Measurements from ENCODE around the gene NUCB2. TPM values are rescaled to one million over a fixed set of nuclear protein-coding genes. Genes with fewer than 3 reads are reported as not detected.
"Not testable (repeated sequence)": the region's sequence is repeated elsewhere in the genome, so short reads cannot be mapped to it uniquely, and the experiment has no call there.

Gene NUCB2
- polyA plus RNA-seq, 1 of the 3 experiments (the other 2 are of a cell fraction): 25.0 TPM

DNA sequence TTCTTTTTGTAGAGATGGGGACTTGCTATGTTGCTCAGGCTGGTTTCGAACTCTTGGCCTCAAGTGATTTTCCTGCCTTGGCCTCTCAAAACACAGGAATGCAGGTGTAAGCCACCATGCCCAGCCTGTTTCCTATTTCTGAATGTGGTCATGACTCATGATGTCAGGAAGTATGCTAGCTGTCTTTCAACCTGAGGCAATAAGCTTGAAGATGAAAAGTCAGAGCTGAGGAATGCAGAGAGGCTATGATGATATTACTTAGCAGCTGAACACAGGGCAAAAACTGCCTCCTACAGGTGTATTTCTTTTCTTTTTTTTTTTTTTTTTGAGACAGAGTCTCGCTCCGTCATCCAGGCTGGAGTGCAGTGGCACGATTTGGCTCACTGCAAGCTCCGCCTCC is 9.0 kb upstream of the NUCB2 start:
- POLR2A ChIA-PET: no interaction called here
- CTCF ChIA-PET: no interaction called here

DNA sequence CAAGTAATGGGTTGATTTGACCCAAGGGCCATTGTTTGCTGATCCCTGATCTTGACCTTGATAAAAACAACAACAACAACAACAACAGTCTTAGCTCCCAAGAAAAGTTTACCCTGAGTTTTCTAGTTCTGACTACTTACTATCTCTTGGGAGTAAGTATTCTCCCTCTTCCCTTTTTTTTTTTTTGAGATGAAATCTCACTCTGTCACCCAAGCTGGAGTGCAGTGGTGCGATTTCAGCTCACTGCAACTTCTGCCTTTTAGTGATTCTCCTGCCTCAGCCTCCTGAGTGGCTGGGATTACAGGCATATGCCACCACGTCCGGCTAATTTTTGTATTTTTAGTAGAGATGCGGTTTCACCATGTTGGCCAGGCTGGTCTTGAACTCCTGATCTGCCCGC is 8.0 kb upstream of the NUCB2 start:
- H3K9me2 ChIP-seq; POLR2A ChIA-PET; H3K9me3 ChIP-seq; H3K4me2 ChIP-seq; H2AFZ ChIP-seq (ENCODE audit: low read depth); H4K20me1 ChIP-seq (ENCODE audit: insufficient read depth); H3K9ac ChIP-seq; H3K27me3 ChIP-seq (ENCODE audit: insufficient read depth); H3K4me3 ChIP-seq (ENCODE audit: low read depth in 2 of 2, low read length in 1 of 2); CTCF ChIA-PET; H3K79me2 ChIP-seq (ENCODE audit: insufficient read depth); DNase-seq; H3K27ac ChIP-seq (ENCODE audit: low read depth in 2 of 2, low read length in 1 of 2); H3K36me3 ChIP-seq (replicated peaks in 1 of 2; ENCODE audit: control insufficient read depth in 1 of 2, insufficient read depth in 2 of 2, low read length in 1 of 2); H3K4me1 ChIP-seq (ENCODE audit: control insufficient read depth in 1 of 2, insufficient read depth in 2 of 2, low read depth in 1 of 2, low read length in 1 of 2); H3F3A ChIP-seq (replicated peaks; ENCODE audit: insufficient read depth): not testable (repeated sequence)
- 96% methylated on average over 5 of the region's 5 CpGs for WGBS (ENCODE audit: low lambda C conversion rate)

More for the DNA sequence above, 9.0 kb upstream of the NUCB2 start:
- no peak overlapping the region for H2AFZ ChIP-seq (ENCODE audit: low read depth)
- no peak overlapping the region for H3K4me3 ChIP-seq (ENCODE audit: low read depth in 2 of 2, low read length in 1 of 2)
- H3K27me3 ChIP-seq (ENCODE audit: insufficient read depth): no peaks in the 10 kb centered on the region
- H3F3A ChIP-seq (replicated peaks; ENCODE audit: insufficient read depth): peaks cover 3% of the 10 kb centered on the region
- no peaks in the 10 kb centered on the region for H3K79me2 ChIP-seq (ENCODE audit: insufficient read depth)
- no peaks in the 10 kb centered on the region for H4K20me1 ChIP-seq (ENCODE audit: insufficient read depth)
- DNase-seq: no peak
- H3K9ac ChIP-seq: no peak overlapping the region
- no peaks in the 10 kb centered on the region for H3K36me3 ChIP-seq (replicated peaks in 1 of 2; ENCODE audit: control insufficient read depth in 1 of 2, insufficient read depth in 2 of 2, low read length in 1 of 2)
- H3K4me1 ChIP-seq (ENCODE audit: control insufficient read depth in 1 of 2, insufficient read depth in 2 of 2, low read depth in 1 of 2, low read length in 1 of 2): no peaks in the 10 kb centered on the region
- H3K9me3 ChIP-seq: no peaks in the 10 kb centered on the region
- no peak overlapping the region for H3K27ac ChIP-seq (ENCODE audit: low read depth in 2 of 2, low read length in 1 of 2)
- no peaks in the 10 kb centered on the region for H3K9me2 ChIP-seq
- no peak for TF ChIP-seq CHD2 (IDR thresholded peaks at IDR 0.05; ENCODE audit: low read length, partially characterized antibody)
- no peak for TF ChIP-seq TEAD4 (IDR thresholded peaks at IDR 0.05; ENCODE audit: borderline replicate concordance, insufficient read depth)
- no peak for TF ChIP-seq EZH2phosphoT487 (IDR thresholded peaks at IDR 0.05; ENCODE audit: borderline replicate concordance, low read depth)
- TF ChIP-seq RFX5 (IDR thresholded peaks at IDR 0.05; ENCODE audit: low read length): no peak
- TF ChIP-seq RXRA (IDR thresholded peaks at IDR 0.05; ENCODE audit: borderline replicate concordance, low read depth): no peak
- no peak for TF ChIP-seq MXI1 (IDR thresholded peaks at IDR 0.05; ENCODE audit: low read depth, low read length)
- no peak for TF ChIP-seq GABPA (IDR thresholded peaks at IDR 0.05; ENCODE audit: low read depth)
- no peak for TF ChIP-seq TAF1 (IDR thresholded peaks at IDR 0.05; ENCODE audit: borderline replicate concordance, low read depth, low read length)
- TF ChIP-seq TCF12 (IDR thresholded peaks at IDR 0.05): no peak
- no peak for TF ChIP-seq SIN3A (IDR thresholded peaks at IDR 0.05; ENCODE audit: borderline replicate concordance, low read depth, low read length)
- no peak for TF ChIP-seq YY1 (IDR thresholded peaks at IDR 0.05; ENCODE audit: low read depth)
- no peak for TF ChIP-seq RCOR1 (IDR thresholded peaks at IDR 0.05; ENCODE audit: low read length)
- no peak for TF ChIP-seq FOSL2 (IDR thresholded peaks at IDR 0.05; ENCODE audit: borderline replicate concordance, low read depth)
- TF ChIP-seq, protein P1, sequence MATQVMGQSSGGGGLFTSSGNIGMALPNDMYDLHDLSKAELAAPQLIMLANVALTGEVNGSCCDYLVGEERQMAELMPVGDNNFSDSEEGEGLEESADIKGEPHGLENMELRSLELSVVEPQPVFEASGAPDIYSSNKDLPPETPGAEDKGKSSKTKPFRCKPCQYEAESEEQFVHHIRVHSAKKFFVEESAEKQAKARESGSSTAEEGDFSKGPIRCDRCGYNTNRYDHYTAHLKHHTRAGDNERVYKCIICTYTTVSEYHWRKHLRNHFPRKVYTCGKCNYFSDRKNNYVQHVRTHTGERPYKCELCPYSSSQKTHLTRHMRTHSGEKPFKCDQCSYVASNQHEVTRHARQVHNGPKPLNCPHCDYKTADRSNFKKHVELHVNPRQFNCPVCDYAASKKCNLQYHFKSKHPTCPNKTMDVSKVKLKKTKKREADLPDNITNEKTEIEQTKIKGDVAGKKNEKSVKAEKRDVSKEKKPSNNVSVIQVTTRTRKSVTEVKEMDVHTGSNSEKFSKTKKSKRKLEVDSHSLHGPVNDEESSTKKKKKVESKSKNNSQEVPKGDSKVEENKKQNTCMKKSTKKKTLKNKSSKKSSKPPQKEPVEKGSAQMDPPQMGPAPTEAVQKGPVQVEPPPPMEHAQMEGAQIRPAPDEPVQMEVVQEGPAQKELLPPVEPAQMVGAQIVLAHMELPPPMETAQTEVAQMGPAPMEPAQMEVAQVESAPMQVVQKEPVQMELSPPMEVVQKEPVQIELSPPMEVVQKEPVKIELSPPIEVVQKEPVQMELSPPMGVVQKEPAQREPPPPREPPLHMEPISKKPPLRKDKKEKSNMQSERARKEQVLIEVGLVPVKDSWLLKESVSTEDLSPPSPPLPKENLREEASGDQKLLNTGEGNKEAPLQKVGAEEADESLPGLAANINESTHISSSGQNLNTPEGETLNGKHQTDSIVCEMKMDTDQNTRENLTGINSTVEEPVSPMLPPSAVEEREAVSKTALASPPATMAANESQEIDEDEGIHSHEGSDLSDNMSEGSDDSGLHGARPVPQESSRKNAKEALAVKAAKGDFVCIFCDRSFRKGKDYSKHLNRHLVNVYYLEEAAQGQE (IDR thresholded peaks at IDR 0.05; ENCODE audit: low read depth, low read length): no peak
- TF ChIP-seq, protein P2, sequence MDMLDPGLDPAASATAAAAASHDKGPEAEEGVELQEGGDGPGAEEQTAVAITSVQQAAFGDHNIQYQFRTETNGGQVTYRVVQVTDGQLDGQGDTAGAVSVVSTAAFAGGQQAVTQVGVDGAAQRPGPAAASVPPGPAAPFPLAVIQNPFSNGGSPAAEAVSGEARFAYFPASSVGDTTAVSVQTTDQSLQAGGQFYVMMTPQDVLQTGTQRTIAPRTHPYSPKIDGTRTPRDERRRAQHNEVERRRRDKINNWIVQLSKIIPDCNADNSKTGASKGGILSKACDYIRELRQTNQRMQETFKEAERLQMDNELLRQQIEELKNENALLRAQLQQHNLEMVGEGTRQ (IDR thresholded peaks at IDR 0.05; ENCODE audit: borderline replicate concordance, low read depth, low read length): no peak
- TF ChIP-seq, protein P3, sequence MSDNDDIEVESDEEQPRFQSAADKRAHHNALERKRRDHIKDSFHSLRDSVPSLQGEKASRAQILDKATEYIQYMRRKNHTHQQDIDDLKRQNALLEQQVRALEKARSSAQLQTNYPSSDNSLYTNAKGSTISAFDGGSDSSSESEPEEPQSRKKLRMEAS (IDR thresholded peaks at IDR 0.05; ENCODE audit: low read depth): no peak
- TF ChIP-seq, protein P4, sequence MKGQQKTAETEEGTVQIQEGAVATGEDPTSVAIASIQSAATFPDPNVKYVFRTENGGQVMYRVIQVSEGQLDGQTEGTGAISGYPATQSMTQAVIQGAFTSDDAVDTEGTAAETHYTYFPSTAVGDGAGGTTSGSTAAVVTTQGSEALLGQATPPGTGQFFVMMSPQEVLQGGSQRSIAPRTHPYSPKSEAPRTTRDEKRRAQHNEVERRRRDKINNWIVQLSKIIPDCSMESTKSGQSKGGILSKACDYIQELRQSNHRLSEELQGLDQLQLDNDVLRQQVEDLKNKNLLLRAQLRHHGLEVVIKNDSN (IDR thresholded peaks at IDR 0.05; ENCODE audit: borderline replicate concordance, low read depth): no peak
- no peak for TF ChIP-seq NFIC (IDR thresholded peaks at IDR 0.05; ENCODE audit: borderline replicate concordance)
- no peak for TF ChIP-seq RAD21 (IDR thresholded peaks at IDR 0.05; ENCODE audit: low read length)
- no peak for TF ChIP-seq POLR2AphosphoS5 (IDR thresholded peaks at IDR 0.05; ENCODE audit: low read depth, low read length)
- WGBS (ENCODE audit: low lambda C conversion rate): 87% methylated on average over 5 of the region's 5 CpGs
- H3K4me2 ChIP-seq: no peak overlapping the region

Measured in SK-N-SH (cell line).